22Rv1 (cell line): ENCODE results near the gene MRPS25.

Experiments used
- ZFX ChIP-seq: fragments of 450-650 bp; IDR thresholded peaks from 2 replicates; pipeline ENCODE4 v1.6.1; 2017; ENCODE audit warnings: antibody characterized with exemption, borderline replicate concordance
- TF ChIP-seq, protein P1 (sequence below): fragments of 450-650 bp; IDR thresholded peaks from 2 replicates; pipeline ENCODE4 v1.5.1; 2017; ENCODE audit warnings: mild to moderate bottlenecking

DNA sequence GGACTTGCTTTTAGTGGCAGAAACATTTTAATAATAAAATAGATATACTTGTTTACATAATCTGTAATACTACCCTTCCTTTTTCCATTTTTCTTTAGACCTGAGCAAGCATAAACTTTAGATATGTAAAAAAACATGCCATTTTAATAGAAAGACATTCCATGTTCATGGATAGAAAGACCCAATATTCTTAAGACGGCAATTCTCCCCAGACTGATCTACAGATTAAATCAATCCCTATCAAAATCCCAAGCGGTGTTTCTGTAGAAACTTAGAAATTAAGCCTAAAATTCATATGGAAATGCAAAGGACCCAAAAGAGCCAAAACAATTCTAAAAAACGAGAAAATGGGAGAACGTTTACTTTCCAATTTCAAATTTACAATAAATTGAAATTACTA is 11.6 kb downstream of the MRPS25 start:
- TF ChIP-seq, protein P1, sequence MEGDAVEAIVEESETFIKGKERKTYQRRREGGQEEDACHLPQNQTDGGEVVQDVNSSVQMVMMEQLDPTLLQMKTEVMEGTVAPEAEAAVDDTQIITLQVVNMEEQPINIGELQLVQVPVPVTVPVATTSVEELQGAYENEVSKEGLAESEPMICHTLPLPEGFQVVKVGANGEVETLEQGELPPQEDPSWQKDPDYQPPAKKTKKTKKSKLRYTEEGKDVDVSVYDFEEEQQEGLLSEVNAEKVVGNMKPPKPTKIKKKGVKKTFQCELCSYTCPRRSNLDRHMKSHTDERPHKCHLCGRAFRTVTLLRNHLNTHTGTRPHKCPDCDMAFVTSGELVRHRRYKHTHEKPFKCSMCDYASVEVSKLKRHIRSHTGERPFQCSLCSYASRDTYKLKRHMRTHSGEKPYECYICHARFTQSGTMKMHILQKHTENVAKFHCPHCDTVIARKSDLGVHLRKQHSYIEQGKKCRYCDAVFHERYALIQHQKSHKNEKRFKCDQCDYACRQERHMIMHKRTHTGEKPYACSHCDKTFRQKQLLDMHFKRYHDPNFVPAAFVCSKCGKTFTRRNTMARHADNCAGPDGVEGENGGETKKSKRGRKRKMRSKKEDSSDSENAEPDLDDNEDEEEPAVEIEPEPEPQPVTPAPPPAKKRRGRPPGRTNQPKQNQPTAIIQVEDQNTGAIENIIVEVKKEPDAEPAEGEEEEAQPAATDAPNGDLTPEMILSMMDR, result no peak
- no peak for TF ChIP-seq ZFX
